HepG2 (cell line): Measurements from ENCODE around the gene FAM193A. TPM values are rescaled to one million over a fixed set of nuclear protein-coding genes. Genes with fewer than 3 reads are reported as not detected.
"Not testable (repeated sequence)": the region's sequence is repeated elsewhere in the genome, so short reads cannot be mapped to it uniquely, and the experiment has no call there.

Experiments used
- ATAC-seq: fragments of 200-7000 bp; cut with Tn5 transposase; 3 replicates; pipeline ENCODE4 v1.9.1; 2020; ENCODE audit warnings: mild to moderate bottlenecking, moderate library complexity
- BruUV-seq: library from RNA; stranded (reverse); fragments of 400-500 nt; replicated peaks from 2 replicates; lab custom pipeline; 2021; lab: Mats Ljungman, UMichigan
- CTCF ChIA-PET: fragments of 300-600 bp; formaldehyde crosslinking; extraction: SDS; loops from one replicate; lab custom pipeline; 2021; ENCODE audit warnings: low total read pairs, inconsistent platforms, low intra/inter-chr PET ratio; lab: Yijun Ruan, JAX
- POLR2A ChIA-PET: fragments of 350-600 bp; sonication (Branson Sonifier 250); formaldehyde crosslinking; loops from one replicate; lab custom pipeline; 2020; ENCODE audit warnings: antibody characterized with exemption, inconsistent platforms; lab: Yijun Ruan, JAX
- DNase-seq: peaks from one replicate; pipeline ENCODE4 v3.0.0-alpha.2; 2015; ENCODE audit warnings: low spot score
- FAIRE-seq: peaks from 3 replicates; lab custom pipeline; 2011; peaks lifted over from hg19 to GRCh38; lab: Jason Lieb, UNC
- H2AFZ ChIP-seq: one replicate; pipeline ENCODE4 v1.6.1; 2011; ENCODE audit warnings: low read length, inconsistent platforms
- H3K27ac ChIP-seq: fragments of 300-600 bp; 3 replicates; pipeline ENCODE4 v1.8.0; 2011; ENCODE audit warnings: mixed run types, mild to moderate bottlenecking, mixed read lengths, low read length, inconsistent platforms; ENCODE audit not compliant: insufficient read depth; ENCODE audit errors: extremely low read length
- H3K27me3 ChIP-seq, 2 experiments: fragments of 200-600 bp in 1 of 2; 2 replicates in 1 of 2; 3 replicates in 1 of 2; pipeline versions ENCODE4 v1.6.0 to v1.8.0; 2011; ENCODE audit warnings: low read length in 2 of 2, mild to moderate bottlenecking in 2 of 2, moderate library complexity in 2 of 2, inconsistent platforms in 1 of 2; ENCODE audit not compliant: insufficient read depth in 2 of 2, control insufficient read depth in 1 of 2
- H3K36me3 ChIP-seq, 2 experiments: fragments of 200-600 bp in 1 of 2; replicated peaks in 1 of 2; 2 replicates in 1 of 2; 3 replicates in 1 of 2; pipeline versions ENCODE4 v1.5.1 to v1.8.0; 2011; ENCODE audit warnings: low read length in 2 of 2, inconsistent platforms in 1 of 2; ENCODE audit not compliant: insufficient read depth in 2 of 2, control insufficient read depth in 1 of 2
- H3K4me1 ChIP-seq: 2 replicates; pipeline ENCODE4 v1.5.1; 2012; ENCODE audit warnings: low read length, inconsistent platforms; ENCODE audit not compliant: insufficient read depth
- H3K4me2 ChIP-seq: 2 replicates; pipeline ENCODE4 v1.6.0; 2011; ENCODE audit warnings: low read depth, low read length, inconsistent platforms
- H3K4me3 ChIP-seq, 3 experiments: fragments of 200-600 bp in 1 of 3; sonication (generic), shearing (Covaris generic) in 1 of 3; replicated peaks in 1 of 3; 2 replicates each; pipeline ENCODE4 v1.5.1; 2011 to 2016; ENCODE audit warnings: low read length in 3 of 3, inconsistent platforms in 2 of 3, low read depth in 2 of 3, mild to moderate bottlenecking in 2 of 3, control low read depth in 1 of 3, mixed read lengths in 1 of 3; ENCODE audit not compliant: insufficient read depth in 1 of 3
- H3K79me2 ChIP-seq: one replicate; pipeline ENCODE4 v1.6.1; 2011; ENCODE audit warnings: low read length, inconsistent platforms; ENCODE audit not compliant: insufficient read depth
- H3K9ac ChIP-seq: 2 replicates; pipeline ENCODE4 v1.6.0; 2011; ENCODE audit warnings: mild to moderate bottlenecking, low read depth, low read length, inconsistent platforms; ENCODE audit not compliant: insufficient read depth
- H3K9me3 ChIP-seq: 2 replicates; pipeline ENCODE4 v1.5.1; 2012; ENCODE audit warnings: mild to moderate bottlenecking, low read length
- H4K20me1 ChIP-seq: 2 replicates; pipeline ENCODE4 v1.6.0; 2011; ENCODE audit warnings: inconsistent platforms, mild to moderate bottlenecking, low read length, moderate library complexity; ENCODE audit not compliant: insufficient read depth
- AKAP8 ChIP-seq: sonication (generic); formaldehyde crosslinking; IDR thresholded peaks from 2 replicates; pipeline ENCODE4 v1.5.1; 2020; ENCODE audit warnings: mild to moderate bottlenecking, missing genetic modification reagents
- KAT7 ChIP-seq: IDR thresholded peaks from 2 replicates; pipeline ENCODE4 v1.6.1; 2018; ENCODE audit warnings: borderline replicate concordance, missing compliant biosample characterization
- ZBTB40 ChIP-seq, 2 experiments: fragments of 450-650 bp in 1 of 2; sonication (generic) in 1 of 2; formaldehyde crosslinking in 1 of 2; IDR thresholded peaks; 2 replicates each; pipeline versions ENCODE4 v1.6.1 to v1.8.0; 2016 to 2022; ENCODE audit warnings: antibody characterized with exemption in 1 of 2, mild to moderate bottlenecking in 1 of 2, missing genetic modification reagents in 1 of 2
- ZNF850 ChIP-seq: sonication (generic); formaldehyde crosslinking; conservative IDR thresholded peaks from 2 replicates; pipeline ENCODE4 v1.9.0; 2021; ENCODE audit warnings: mild to moderate bottlenecking, missing genetic modification reagents
- WGBS: methylation state at CpG from one replicate; pipeline ENCODE4 v1.1.6; 2017; ENCODE audit warnings: low lambda C conversion rate; 5-methylcytosine and 5-hydroxymethylcytosine counted together
- in situ Hi-C: cut with HindIII; loops from 2 replicates; pipeline ENCODE4 v1.10.0; 2017; ENCODE audit warnings: low pct_unique_long_range_greater_than_20kb; ENCODE audit not compliant: extremely low pct_ligation_motif_present
- intact Hi-C: fragments of 100-400 bp; cut with micrococcal nuclease; formaldehyde crosslinking; loops from one replicate; pipeline ENCODE4 v1.10.0; 2022; ENCODE audit not compliant: unreplicated experiment
- polyA plus RNA-seq, 8 experiments: library from polyadenylated mRNA; depleted of rRNA in 3 of 8; stranded (reverse) in 7 of 8; unstranded in 1 of 8; fragments of >200 nt; fragmentation: Illumina TruSeq in 4 of 8; extraction: Trizol in 4 of 8; gene quantifications; 2 replicates each; pipeline versions ENCODE4 v1.2.1 to v1.2.3, GENCODE V29; 2011 to 2016; ENCODE audit warnings: low read depth in 4 of 8, missing spikeins in 1 of 8, mixed read lengths in 1 of 8; ENCODE audit not compliant: insufficient read depth in 1 of 8
- total RNA-seq, 5 experiments: library from RNA; depleted of rRNA; stranded (reverse); fragments of >200 nt; fragmentation: Illumina TruSeq; extraction: Trizol; gene quantifications; 2 replicates each; pipeline ENCODE4 v1.2.3, GENCODE V29; 2016; ENCODE audit warnings: low read depth in 1 of 5

Gene FAM193A
- total and polyA plus RNA-seq, 2 of the 13 experiments (the other 11 are each of a cell fraction or from before 2014, with no cell fraction given) = 5.7 to 8.7 TPM

- TF ChIP-seq ZBTB40 (IDR thresholded peaks at IDR 0.05) (no peak), ZBTB40 (CRISPR knock-in tag; IDR thresholded peaks at IDR 0.05) (no peak), ZNF850 (CRISPR knock-in tag) (no peak), KAT7 (CRISPR knock-in tag) (no peak), AKAP8 (no peak)
Observed at GRCh38 chr4:2771264-2771663, 234.8 kb downstream of the FAM193A start (continued).

- H3K27ac ChIP-seq, BruUV-seq, H2AFZ ChIP-seq, DNase-seq, H3K36me3 ChIP-seq, intact Hi-C loops, H3K4me2 ChIP-seq, H3K27me3 ChIP-seq, H3K4me1 ChIP-seq, CTCF ChIA-PET, H3K9me3 ChIP-seq, H4K20me1 ChIP-seq, FAIRE-seq, ATAC-seq, H3K4me3 ChIP-seq, H3K79me2 ChIP-seq, in situ Hi-C loops, H3K9ac ChIP-seq: not testable (repeated sequence)
- POLR2A ChIA-PET = interaction anchor here (1.1 kb wide), 1 partner anchor 10 kb away, joined by 3 read pairs; no protein-coding TSS in a partner anchor
- WGBS = 50% methylated on average over 5 of the region's 5 CpGs
Observed at GRCh38 chr4:2780643-2781042, 244.2 kb downstream of the FAM193A start.
